HL-60 (cell line): ENCODE measurements around the gene NRL.

Source experiments
- DNase-seq, 2 experiments: peaks; one replicate each; pipeline ENCODE4 v3.0.0-alpha.2; 2010 to 2020; ENCODE audit warnings: low read depth in 1 of 2, low spot score in 1 of 2
- H3K27ac ChIP-seq: fragments of 250-450 bp; sonication (Bioruptor Pico); replicated peaks from 2 replicates; pipeline ENCODE4 v1.5.1; 2020; ENCODE audit warnings: mild to moderate bottlenecking, moderate library complexity
- H3K27me3 ChIP-seq: fragments of 250-450 bp; sonication (Bioruptor Pico); 2 replicates; pipeline ENCODE4 v1.5.1; 2021; ENCODE audit warnings: mild to moderate bottlenecking, moderate library complexity; ENCODE audit not compliant: insufficient read depth, poor library complexity, severe bottlenecking
- H3K4me3 ChIP-seq: replicated peaks from 2 replicates; pipeline ENCODE4 v1.5.1; 2011; ENCODE audit warnings: mild to moderate bottlenecking, control low read depth, low read length; ENCODE audit not compliant: insufficient read depth
- CTCF ChIP-seq: IDR thresholded peaks from one replicate; pipeline ENCODE4 v1.5.1; 2011; ENCODE audit warnings: low read length, control low read depth, inconsistent platforms; ENCODE audit not compliant: insufficient read depth
- GABPA ChIP-seq: IDR thresholded peaks from 2 replicates; pipeline ENCODE4 v1.6.1; 2012; ENCODE audit warnings: low read depth
- POLR2AphosphoS5 ChIP-seq: IDR thresholded peaks from 2 replicates; pipeline ENCODE4 v1.6.1; 2012; ENCODE audit warnings: low read depth
- REST ChIP-seq: IDR thresholded peaks from 2 replicates; pipeline ENCODE4 v1.6.1; 2012; ENCODE audit warnings: low read depth; ENCODE audit not compliant: insufficient replicate concordance
- SPI1 ChIP-seq: IDR thresholded peaks from 2 replicates; pipeline ENCODE4 v1.6.1; 2012; ENCODE audit warnings: low read depth, mild to moderate bottlenecking, borderline replicate concordance

The NRL gene

GRCh38 chr14:24135834-24136683, 21.3 kb upstream of the NRL start, which contains the start of gene PSME1:
Gene PSME1 (plus strand): TSS chr14:24136194. CDS start chr14:24136263, 69 bp downstream.
- TF ChIP-seq GABPA (no peak), POLR2AphosphoS5 (peak; percentile 62; the same call in 1 of the 2 replicates), SPI1 (no peak), REST (no peak), CTCF (no peak)
- Histone ChIP-seq H3K4me3 (peak within 1 kb of the TSS; percentile 85), H3K27ac (peak within 1 kb of the TSS; percentile 68), H3K27me3 (no peaks in the 10 kb centered on the region)
- DNase-seq: peak; percentile 79 to 91

DNA sequence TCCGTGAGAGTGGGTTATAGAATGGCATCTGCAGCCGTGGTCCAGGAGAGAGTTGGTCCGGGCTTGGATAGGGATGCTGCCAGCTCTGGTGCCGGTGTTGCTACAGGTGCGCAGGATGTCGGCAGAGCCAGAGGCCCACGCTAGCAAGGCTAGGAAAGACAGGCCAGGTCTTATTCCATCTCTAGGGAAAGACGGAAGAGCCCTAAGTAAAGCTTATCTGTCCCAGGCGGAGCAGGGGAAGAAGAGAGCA, 20.8 kb upstream of the NRL start:
- H3K27me3 ChIP-seq: no peaks in the 10 kb centered on the region
- TF ChIP-seq GABPA (no peak), SPI1 (no peak), POLR2AphosphoS5 (no peak), CTCF (no peak), REST (no peak)

DNA sequence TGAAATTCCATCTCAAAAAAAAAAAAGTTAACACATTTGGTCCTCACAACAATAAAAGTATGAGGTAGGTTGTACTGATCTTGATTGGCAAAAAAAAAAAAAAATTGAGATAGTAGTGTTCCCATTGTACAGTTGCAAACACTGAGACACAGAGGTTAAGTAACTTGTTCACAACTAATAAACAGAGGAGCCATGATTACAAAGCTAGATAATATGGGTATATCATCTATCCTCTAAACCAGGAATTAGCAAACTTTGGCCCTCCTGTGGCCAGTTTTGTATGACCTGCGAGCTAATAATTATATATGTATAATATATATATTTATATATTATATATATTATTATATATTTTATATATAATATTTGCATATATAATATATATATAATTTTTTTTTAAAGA, 19.0 kb upstream of the NRL start:
- Histone ChIP-seq H3K27ac (no peak overlapping the region), H3K27me3 (no peaks in the 10 kb centered on the region), H3K4me3 (no peak overlapping the region)
- TF ChIP-seq POLR2AphosphoS5 (no peak), CTCF (no peak), SPI1 (no peak), GABPA (no peak)
- DNase-seq: no peak

More for the DNA sequence above, 20.8 kb upstream of the NRL start:
- Histone ChIP-seq H3K27ac (peak overlapping the region; percentile 36), H3K4me3 (peak overlapping the region; percentile 85)
- DNase-seq: no peak

DNA sequence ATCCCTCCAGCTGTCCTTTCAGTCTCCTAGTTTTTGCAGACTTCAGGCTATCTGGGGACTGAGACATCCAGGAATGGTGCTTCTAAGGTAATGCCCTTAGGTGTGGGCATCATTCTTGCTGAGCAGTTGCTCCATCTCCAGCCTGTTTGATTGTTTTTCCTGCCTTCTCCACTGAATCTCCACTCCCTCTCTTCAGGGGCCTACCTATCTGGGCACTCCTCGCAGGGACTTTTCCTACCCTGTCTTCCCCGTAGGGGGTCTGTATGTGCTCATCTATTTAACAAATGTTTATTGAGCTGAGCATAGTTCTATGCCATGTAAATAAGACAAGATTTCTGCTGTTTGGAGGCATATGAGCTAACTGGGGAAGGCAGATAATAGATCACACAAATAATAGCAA, 18.2 kb upstream of the NRL start:
- TF ChIP-seq POLR2AphosphoS5 (no peak), CTCF (no peak), GABPA (no peak), SPI1 (no peak), REST (no peak)
- Histone ChIP-seq H3K4me3 (no peak overlapping the region), H3K27ac (no peak overlapping the region), H3K27me3 (no peaks in the 10 kb centered on the region)
- DNase-seq: no peak
